ENCODE results near the gene CACNA2D3. TPM values are rescaled to one million over a fixed set of nuclear protein-coding genes. Genes with fewer than 3 reads are reported as not detected.

Gene CACNA2D3
- polyA plus RNA-seq, 1 donor (not counting 4 experiments of a cell fraction or from before 2014, with no cell fraction given), result 0.08 TPM

DNA sequence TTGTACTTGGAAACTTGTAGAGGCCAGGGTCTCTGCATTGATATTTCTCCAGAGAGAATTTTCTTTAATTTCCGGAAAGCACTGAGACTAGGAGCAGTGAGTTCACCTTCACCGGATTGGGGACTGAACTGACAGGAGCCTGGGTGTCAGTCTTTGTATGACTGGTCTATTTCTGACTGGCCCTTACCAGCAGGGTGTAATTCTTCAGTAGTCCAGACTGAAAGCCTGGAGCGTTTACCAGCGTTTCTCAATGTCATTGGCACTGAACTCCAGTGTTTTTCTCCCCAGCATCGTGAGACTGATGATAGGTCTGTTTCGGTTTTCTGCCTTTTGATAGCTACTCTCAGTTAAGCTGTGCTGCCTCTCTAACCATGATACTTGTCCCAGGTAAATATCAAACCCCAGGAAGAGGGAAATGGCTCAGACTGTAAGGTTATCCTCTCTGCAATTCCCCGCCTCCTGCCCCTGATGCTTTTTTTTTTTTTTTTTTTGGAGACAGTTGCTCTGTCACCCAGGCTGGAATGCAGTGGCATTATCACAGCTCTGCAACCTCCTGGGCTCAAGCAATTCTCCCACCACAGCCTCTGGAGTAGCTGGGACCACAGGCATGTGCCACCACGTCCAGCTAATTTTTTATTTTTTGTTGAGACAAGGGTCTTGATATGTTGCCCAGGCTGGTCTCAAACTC lies 103.6 kb downstream of the CACNA2D3 start:
- no peak for TF ChIP-seq EZH2 (IDR thresholded peaks at IDR 0.05; ENCODE audit: low read length)
- TF ChIP-seq, protein P1, sequence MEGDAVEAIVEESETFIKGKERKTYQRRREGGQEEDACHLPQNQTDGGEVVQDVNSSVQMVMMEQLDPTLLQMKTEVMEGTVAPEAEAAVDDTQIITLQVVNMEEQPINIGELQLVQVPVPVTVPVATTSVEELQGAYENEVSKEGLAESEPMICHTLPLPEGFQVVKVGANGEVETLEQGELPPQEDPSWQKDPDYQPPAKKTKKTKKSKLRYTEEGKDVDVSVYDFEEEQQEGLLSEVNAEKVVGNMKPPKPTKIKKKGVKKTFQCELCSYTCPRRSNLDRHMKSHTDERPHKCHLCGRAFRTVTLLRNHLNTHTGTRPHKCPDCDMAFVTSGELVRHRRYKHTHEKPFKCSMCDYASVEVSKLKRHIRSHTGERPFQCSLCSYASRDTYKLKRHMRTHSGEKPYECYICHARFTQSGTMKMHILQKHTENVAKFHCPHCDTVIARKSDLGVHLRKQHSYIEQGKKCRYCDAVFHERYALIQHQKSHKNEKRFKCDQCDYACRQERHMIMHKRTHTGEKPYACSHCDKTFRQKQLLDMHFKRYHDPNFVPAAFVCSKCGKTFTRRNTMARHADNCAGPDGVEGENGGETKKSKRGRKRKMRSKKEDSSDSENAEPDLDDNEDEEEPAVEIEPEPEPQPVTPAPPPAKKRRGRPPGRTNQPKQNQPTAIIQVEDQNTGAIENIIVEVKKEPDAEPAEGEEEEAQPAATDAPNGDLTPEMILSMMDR (optimal IDR thresholded peaks at IDR 0.05 in 1 of 3, IDR thresholded peaks at IDR 0.05 in 1 of 3, conservative IDR thresholded peaks at IDR 0.05 in 1 of 3; ENCODE audit: extremely low read depth in 1 of 3, insufficient read depth in 2 of 3, low read length in 3 of 3), result no peak
- dilution Hi-C loops (cut with MboI; ENCODE audit: extremely low pct_ligation_motif_present, low sequenced_read_pairs), result no loop called here

DNA sequence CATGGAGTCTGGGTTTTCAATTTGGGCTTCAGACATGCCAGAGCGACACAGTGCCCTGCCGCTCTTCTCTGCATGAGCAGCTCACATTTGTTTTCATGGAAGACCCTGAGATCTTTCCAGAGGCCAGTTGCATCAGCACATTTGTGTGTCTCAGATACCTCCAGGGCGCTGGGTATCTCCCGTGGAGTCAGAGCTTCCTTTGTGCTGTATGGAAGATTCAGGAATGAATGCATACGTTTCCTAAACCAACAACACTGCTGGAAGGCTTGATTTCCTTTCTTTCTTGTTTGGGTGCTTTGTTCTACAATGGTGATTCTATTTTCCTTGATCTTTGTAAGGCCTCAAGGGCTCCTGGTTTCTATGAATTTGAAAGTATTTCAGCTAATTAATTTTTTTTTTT lies 106.5 kb downstream of the CACNA2D3 start:
- no peak overlapping the region for H3K27ac ChIP-seq (ENCODE audit: control insufficient read depth, insufficient read depth, low read length)
- no peak overlapping the region for H3K4me3 ChIP-seq (ENCODE audit: control insufficient read depth in 2 of 3, extremely low read depth in 1 of 3, insufficient read depth in 2 of 3, low read depth in 1 of 3, low read length in 3 of 3)
- H3K36me3 ChIP-seq (ENCODE audit: control insufficient read depth in 2 of 2, extremely low read depth in 1 of 2, insufficient read depth in 2 of 2, low read length in 2 of 2), result no peaks in the 10 kb centered on the region
- H4K20me1 ChIP-seq (ENCODE audit: control insufficient read depth, extremely low read depth, insufficient read depth, low read length), result no peaks in the 10 kb centered on the region
- DNase-seq (ENCODE audit: low read depth, low spot score) (no peak), FAIRE-seq (no peak)
- H3K9me1 ChIP-seq (ENCODE audit: control insufficient read depth, extremely low read depth, insufficient read depth, low read length), result no peaks in the 10 kb centered on the region
- dilution Hi-C loops (cut with MboI; ENCODE audit: extremely low pct_ligation_motif_present, low sequenced_read_pairs), result no loop called here
- no peak overlapping the region for H3K9ac ChIP-seq (ENCODE audit: control insufficient read depth, extremely low read depth, insufficient read depth, low read length)
- no peaks in the 10 kb centered on the region for H3K79me2 ChIP-seq (ENCODE audit: control insufficient read depth, insufficient read depth, low read length)
- H3K9me3 ChIP-seq (ENCODE audit: control insufficient read depth, low read depth, low read length), result no peaks in the 10 kb centered on the region
- TF ChIP-seq, protein P1 (optimal IDR thresholded peaks at IDR 0.05 in 1 of 3, IDR thresholded peaks at IDR 0.05 in 1 of 3, conservative IDR thresholded peaks at IDR 0.05 in 1 of 3; ENCODE audit: extremely low read depth in 1 of 3, insufficient read depth in 2 of 3, low read length in 3 of 3), result no peak
- no peak for TF ChIP-seq EZH2 (IDR thresholded peaks at IDR 0.05; ENCODE audit: low read length)
- H3K4me1 ChIP-seq (ENCODE audit: control insufficient read depth, extremely low read depth, insufficient read depth, low read length), result no peaks in the 10 kb centered on the region
- H3K27me3 ChIP-seq (ENCODE audit: control insufficient read depth, extremely low read depth, insufficient read depth, low read length), result no peaks in the 10 kb centered on the region
- no peak overlapping the region for H3K4me2 ChIP-seq (ENCODE audit: control insufficient read depth, extremely low read depth, insufficient read depth, low read depth, low read length)
- H2AFZ ChIP-seq (ENCODE audit: control insufficient read depth, low read length), result no peak overlapping the region

More for the DNA sequence above, 103.6 kb downstream of the CACNA2D3 start:
- FAIRE-seq, result no peak
- Histone ChIP-seq H3K36me3 (ENCODE audit: control insufficient read depth in 2 of 2, extremely low read depth in 1 of 2, insufficient read depth in 2 of 2, low read length in 2 of 2) (no peaks in the 10 kb centered on the region), H3K27me3 (ENCODE audit: control insufficient read depth, extremely low read depth, insufficient read depth, low read length) (no peaks in the 10 kb centered on the region), H3K4me2 (ENCODE audit: control insufficient read depth, extremely low read depth, insufficient read depth, low read depth, low read length) (no peak overlapping the region), H3K27ac (ENCODE audit: control insufficient read depth, insufficient read depth, low read length) (no peak overlapping the region), H3K9ac (ENCODE audit: control insufficient read depth, extremely low read depth, insufficient read depth, low read length) (no peak overlapping the region), H3K4me3 (ENCODE audit: control insufficient read depth in 2 of 3, extremely low read depth in 1 of 3, insufficient read depth in 2 of 3, low read depth in 1 of 3, low read length in 3 of 3) (no peak overlapping the region), H3K9me1 (ENCODE audit: control insufficient read depth, extremely low read depth, insufficient read depth, low read length) (no peaks in the 10 kb centered on the region), H4K20me1 (ENCODE audit: control insufficient read depth, extremely low read depth, insufficient read depth, low read length) (no peaks in the 10 kb centered on the region), H2AFZ (ENCODE audit: control insufficient read depth, low read length) (no peak overlapping the region), H3K4me1 (ENCODE audit: control insufficient read depth, extremely low read depth, insufficient read depth, low read length) (no peaks in the 10 kb centered on the region), H3K9me3 (ENCODE audit: control insufficient read depth, low read depth, low read length) (no peaks in the 10 kb centered on the region), H3K79me2 (ENCODE audit: control insufficient read depth, insufficient read depth, low read length) (no peaks in the 10 kb centered on the region)
- no peak for DNase-seq (ENCODE audit: low read depth, low spot score)
